Coronary artery (tissue), 2 donors: ENCODE measurements around the gene EEF1A2.

Experiments
- DNase-seq: peaks from one replicate; pipeline ENCODE4 v3.0.0-alpha.2; 2017; ENCODE audit warnings: low spot score
- H3K27ac ChIP-seq, 2 donors: fragments of 200-600 bp; sonication (generic); one replicate each; pipeline ENCODE4 v1.5.1; 2016 to 2019
- H3K4me3 ChIP-seq: fragments of 200-600 bp; sonication (generic); 2 replicates; pipeline ENCODE4 v1.5.1; 2016; ENCODE audit warnings: mild to moderate bottlenecking, moderate library complexity
- CTCF ChIP-seq: fragments of 200-600 bp; sonication (generic); IDR thresholded peaks from one replicate; pipeline ENCODE4 v1.5.1; 2019; ENCODE audit warnings: antibody characterized with exemption

The EEF1A2 gene

GRCh38 chr20:63541371-63541770 lies 42.5 kb upstream of the EEF1A2 start:
- Histone ChIP-seq H3K27ac (no peak overlapping the region), H3K4me3 (no peak overlapping the region)
- no peak for TF ChIP-seq CTCF
- DNase-seq, result no peak

- Histone ChIP-seq H3K27ac (no peak overlapping the region), H3K4me3 (no peak overlapping the region)
- DNase-seq, result no peak
- no peak for TF ChIP-seq CTCF
Measured at GRCh38 chr20:63540417-63541186, 41.7 kb upstream of the EEF1A2 start.

GRCh38 chr20:63539441-63540370 lies 40.8 kb upstream of the EEF1A2 start:
- TF ChIP-seq CTCF, result no peak
- DNase-seq, result no peak
- Histone ChIP-seq H3K27ac (no peak overlapping the region), H3K4me3 (no peak overlapping the region)

GRCh38 chr20:63539092-63539430 lies 40.2 kb upstream of the EEF1A2 start:
- Histone ChIP-seq H3K27ac (no peak overlapping the region), H3K4me3 (no peak overlapping the region)
- no peak for DNase-seq
- TF ChIP-seq CTCF, result no peak

GRCh38 chr20:63538204-63539091 lies 39.6 kb upstream of the EEF1A2 start:
- Histone ChIP-seq H3K4me3 (peak overlapping the region; percentile 60), H3K27ac (peak overlapping the region in 1 of 2 donors; percentile 56)
- DNase-seq, result no peak
- TF ChIP-seq CTCF, result peak; percentile 9

GRCh38 chr20:63537525-63538203 lies 38.8 kb upstream of the EEF1A2 start:
- H3K27ac ChIP-seq, result peak overlapping the region in 1 of 2 donors; percentile 56
- H3K4me3 ChIP-seq, result peak overlapping the region; percentile 60
- peak; percentile 97 for TF ChIP-seq CTCF
- DNase-seq, result no peak
